ENCODE results near the gene SDHAF3. TPM values are rescaled to one million over a fixed set of nuclear protein-coding genes. Genes with fewer than 3 reads are reported as not detected.

The SDHAF3 gene
- total RNA-seq, 1 experiment from 2014 or later: 25.0 TPM

DNA sequence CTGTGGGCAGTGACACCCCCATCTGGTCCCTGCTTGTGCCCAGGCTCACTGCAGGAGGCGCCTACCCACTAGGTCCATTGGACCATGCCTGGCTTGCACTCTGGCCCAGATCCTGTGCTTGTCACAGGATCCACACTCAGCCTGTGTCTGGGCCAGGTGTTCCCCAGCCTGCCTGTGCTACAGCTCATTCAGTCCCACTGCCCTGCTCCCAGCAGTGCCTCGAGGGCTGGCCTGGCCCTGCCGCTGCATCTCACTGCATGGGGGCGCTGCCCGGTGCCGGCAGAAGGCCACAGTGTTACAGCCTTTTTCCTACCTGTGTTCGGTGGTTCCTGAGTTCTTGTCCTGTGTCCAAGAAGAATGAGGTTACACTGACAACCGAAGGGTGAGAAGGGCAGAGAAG lies 21.3 kb downstream of the SDHAF3 start:
- Histone ChIP-seq H3K27ac (ENCODE audit: low read depth, low read length) (no peak overlapping the region), H4K20me1 (ENCODE audit: insufficient read depth) (0 out of 2 replicates have a peak, but pooled peaks cover 3% of the 10 kb centered on the region), H3K4me1 (ENCODE audit: control insufficient read depth in 1 of 2, insufficient read depth in 2 of 2, low read length in 2 of 2) (no peaks in the 10 kb centered on the region), H3K27me3 (ENCODE audit: insufficient read depth, low read length) (no peaks in the 10 kb centered on the region), H3K36me3 (ENCODE audit: control insufficient read depth in 1 of 2, insufficient read depth in 2 of 2, low read length in 2 of 2) (no peaks in the 10 kb centered on the region), H3K9ac (ENCODE audit: low read length) (no peak overlapping the region), H3K9me3 (ENCODE audit: control insufficient read depth in 1 of 2, insufficient read depth in 1 of 2, low read depth in 1 of 2, low read length in 2 of 2) (peaks cover 0 to 5% of the 10 kb centered on the region in 2 experiments; a peak in 1 of 4 replicates), H3K4me3 (replicated peaks in 1 of 2; ENCODE audit: low read depth in 1 of 2, low read length in 2 of 2) (no peak overlapping the region), H3K9me2 (ENCODE audit: insufficient read depth) (no peaks in the 10 kb centered on the region), H3K4me2 (ENCODE audit: low read length) (no peak overlapping the region), H3K79me2 (ENCODE audit: insufficient read depth, low read length) (peaks cover 50% of the 10 kb centered on the region), H2AFZ (ENCODE audit: low read depth, low read length, poor library complexity, severe bottlenecking) (no peak overlapping the region)
- intact Hi-C loops (cut with micrococcal nuclease): no loop called here
- ChIA-PET RAD21 (ENCODE audit: low non-redundant PET in 1 of 2, low total read pairs in 2 of 2, uncharacterized antibody in 2 of 2, unreplicated experiment in 2 of 2) (no interaction called here), POLR2A (no interaction called here), CTCF (no interaction called here)
- DNase-seq (ENCODE audit: low read depth, low spot score) (no peak), ATAC-seq (no peak)
- no TSS peak for BruUV-seq (replicated peaks)
- TF ChIP-seq EZH2 (IDR thresholded peaks at IDR 0.05): no peak
- TF ChIP-seq SP1 (IDR thresholded peaks at IDR 0.05; ENCODE audit: low read depth): no peak

GRCh38 chr7:97145068-97145467 lies 27.6 kb downstream of the SDHAF3 start:
- RAD21 ChIA-PET (ENCODE audit: low non-redundant PET in 1 of 2, low total read pairs in 2 of 2, uncharacterized antibody in 2 of 2, unreplicated experiment in 2 of 2): no interaction called here
- no peak overlapping the region for H3K4me2 ChIP-seq (ENCODE audit: low read length)
- ATAC-seq: no peak
- intact Hi-C loops (cut with micrococcal nuclease): loop anchor here (1.0 kb wide), 1 partner anchor 690 kb away; no protein-coding TSS in a partner anchor
- no TSS peak for BruUV-seq (replicated peaks)
- no peaks in the 10 kb centered on the region for H3K9me3 ChIP-seq (ENCODE audit: control insufficient read depth in 1 of 2, insufficient read depth in 1 of 2, low read depth in 1 of 2, low read length in 2 of 2)
- H3K27me3 ChIP-seq (ENCODE audit: insufficient read depth, low read length): no peaks in the 10 kb centered on the region
- peaks cover 50% of the 10 kb centered on the region for H3K79me2 ChIP-seq (ENCODE audit: insufficient read depth, low read length)
- DNase-seq (ENCODE audit: low read depth, low spot score): no peak
- H3K36me3 ChIP-seq (ENCODE audit: control insufficient read depth in 1 of 2, insufficient read depth in 2 of 2, low read length in 2 of 2): no peaks in the 10 kb centered on the region
- CTCF ChIA-PET: interaction anchor here (0.6 to 1.8 kb wide), 7 partner anchors 11 to 700 kb away, joined by 3 to 8 read pairs (median 5); no protein-coding TSS in a partner anchor
- H2AFZ ChIP-seq (ENCODE audit: low read depth, low read length, poor library complexity, severe bottlenecking): no peak overlapping the region
- POLR2A ChIA-PET: no interaction called here
- TF ChIP-seq JUND (IDR thresholded peaks at IDR 0.05) (no peak), ATF3 (IDR thresholded peaks at IDR 0.05) (no peak), SRF (IDR thresholded peaks at IDR 0.05; ENCODE audit: low read depth) (no peak), CEBPB (IDR thresholded peaks at IDR 0.05; ENCODE audit: low read depth) (no peak), EGR1 (IDR thresholded peaks at IDR 0.05; ENCODE audit: low read depth) (no peak), ELF1 (IDR thresholded peaks at IDR 0.05; ENCODE audit: borderline replicate concordance, low read depth) (no peak), CBX3 (IDR thresholded peaks at IDR 0.05; ENCODE audit: low read depth) (no peak), EZH2 (IDR thresholded peaks at IDR 0.05) (no peak), EZH2phosphoT487 (IDR thresholded peaks at IDR 0.05; ENCODE audit: borderline replicate concordance) (no peak), RAD21 (IDR thresholded peaks at IDR 0.05; ENCODE audit: low read depth) (peak; percentile 64)
- TF ChIP-seq, protein P1, sequence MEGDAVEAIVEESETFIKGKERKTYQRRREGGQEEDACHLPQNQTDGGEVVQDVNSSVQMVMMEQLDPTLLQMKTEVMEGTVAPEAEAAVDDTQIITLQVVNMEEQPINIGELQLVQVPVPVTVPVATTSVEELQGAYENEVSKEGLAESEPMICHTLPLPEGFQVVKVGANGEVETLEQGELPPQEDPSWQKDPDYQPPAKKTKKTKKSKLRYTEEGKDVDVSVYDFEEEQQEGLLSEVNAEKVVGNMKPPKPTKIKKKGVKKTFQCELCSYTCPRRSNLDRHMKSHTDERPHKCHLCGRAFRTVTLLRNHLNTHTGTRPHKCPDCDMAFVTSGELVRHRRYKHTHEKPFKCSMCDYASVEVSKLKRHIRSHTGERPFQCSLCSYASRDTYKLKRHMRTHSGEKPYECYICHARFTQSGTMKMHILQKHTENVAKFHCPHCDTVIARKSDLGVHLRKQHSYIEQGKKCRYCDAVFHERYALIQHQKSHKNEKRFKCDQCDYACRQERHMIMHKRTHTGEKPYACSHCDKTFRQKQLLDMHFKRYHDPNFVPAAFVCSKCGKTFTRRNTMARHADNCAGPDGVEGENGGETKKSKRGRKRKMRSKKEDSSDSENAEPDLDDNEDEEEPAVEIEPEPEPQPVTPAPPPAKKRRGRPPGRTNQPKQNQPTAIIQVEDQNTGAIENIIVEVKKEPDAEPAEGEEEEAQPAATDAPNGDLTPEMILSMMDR (IDR thresholded peaks at IDR 0.05 in 2 of 3, conservative IDR thresholded peaks at IDR 0.05 in 1 of 3; ENCODE audit: borderline replicate concordance in 1 of 3, insufficient read depth in 1 of 3, low read depth in 2 of 3, low read length in 2 of 3): peak in 2 of 3 experiments; percentile 47 to 59; a peak in 3 of 6 replicates
- no peak overlapping the region for H3K4me3 ChIP-seq (replicated peaks in 1 of 2; ENCODE audit: low read depth in 1 of 2, low read length in 2 of 2)
- no peaks in the 10 kb centered on the region for H3K4me1 ChIP-seq (ENCODE audit: control insufficient read depth in 1 of 2, insufficient read depth in 2 of 2, low read length in 2 of 2)
- H3K9me2 ChIP-seq (ENCODE audit: insufficient read depth): no peaks in the 10 kb centered on the region
- no peak overlapping the region for H3K27ac ChIP-seq (ENCODE audit: low read depth, low read length)
- no peak overlapping the region for H3K9ac ChIP-seq (ENCODE audit: low read length)
- H4K20me1 ChIP-seq (ENCODE audit: insufficient read depth): peaks cover 12% of the 10 kb centered on the region

All from HCT116 (cell line).